Heart left ventricle (tissue), 16 donors: ENCODE measurements around the gene RAB17. TPM values are rescaled to one million over a fixed set of nuclear protein-coding genes. Genes with fewer than 3 reads are reported as not detected.

Experiments used
- ATAC-seq, 4 donors: fragments of 200-7000 bp; cut with Tn5 transposase; one replicate each; pipeline ENCODE4 v1.9.1; 2020 to 2022; ENCODE audit warnings: moderate library complexity in 4 of 4, mild to moderate bottlenecking in 3 of 4, moderate number of reproducible peaks in 1 of 4
- DNase-seq, 5 donors: peaks; one replicate each; pipeline ENCODE4 v3.0.0-alpha.2; 2020
- H3K27ac ChIP-seq, 12 donors: fragments of 200-600 bp; sonication (generic) in 4 of 12; one replicate each; pipeline versions ENCODE4 v1.5.0 to v1.8.0; 2016 to 2022; ENCODE audit warnings: mild to moderate bottlenecking in 2 of 12
- H3K27me3 ChIP-seq, 9 donors: fragments of 200-600 bp; sonication (generic) in 2 of 9; one replicate each; pipeline versions ENCODE4 v1.5.1 to v1.8.0; 2016 to 2022; ENCODE audit warnings: mild to moderate bottlenecking in 3 of 9
- H3K36me3 ChIP-seq, 9 donors: fragments of 200-600 bp; sonication (generic) in 2 of 9; one replicate each; pipeline versions ENCODE4 v1.5.0 to v1.8.0; 2018 to 2022; ENCODE audit warnings: mild to moderate bottlenecking in 2 of 9
- H3K4me1 ChIP-seq, 12 donors: fragments of 200-600 bp; sonication (generic) in 4 of 12; one replicate each; pipeline versions ENCODE4 v1.5.0 to v1.8.0; 2016 to 2022; ENCODE audit warnings: mild to moderate bottlenecking in 3 of 12
- H3K4me3 ChIP-seq, 12 donors: fragments of 200-600 bp; sonication (generic) in 4 of 12; one replicate each; pipeline versions ENCODE4 v1.5.0 to v1.8.0; 2017 to 2022; ENCODE audit warnings: mild to moderate bottlenecking in 9 of 12, moderate library complexity in 4 of 12
- H3K9me3 ChIP-seq, 12 donors: fragments of 200-600 bp; sonication (generic) in 4 of 12; one replicate each; pipeline versions ENCODE4 v1.5.0 to v1.8.0; 2016 to 2022; ENCODE audit warnings: mild to moderate bottlenecking in 1 of 12
- POLR2A ChIP-seq, 2 donors: fragments of 450-650 bp; IDR thresholded peaks; one replicate each; pipeline ENCODE4 v1.6.1; 2017; ENCODE audit warnings: antibody characterized with exemption in 2 of 2, mild to moderate bottlenecking in 2 of 2, moderate library complexity in 2 of 2
- WGBS, 4 donors: extraction: QIAGEN DNeasy Blood & Tissue Kit in 2 of 4; methylation state at CpG; one replicate each; pipeline versions ENCODE4 v1.1.5 to v1.1.7; 2013 to 2018; 5-methylcytosine and 5-hydroxymethylcytosine counted together
- intact Hi-C, 10 donors: fragments of 100-400 bp; cut with DNase I; formaldehyde crosslinking; loops; one replicate each; pipeline versions ENCODE4 v1.11.1 to v1.14.2; 2022
- polyA plus RNA-seq, 2 donors: library from polyadenylated mRNA; stranded (reverse); fragments of 200-250 nt; gene quantifications; one replicate each; pipeline ENCODE4 v1.2.3, GENCODE V29; 2013
- total RNA-seq, 9 donors: library from RNA; depleted of rRNA in 2 of 9; stranded (reverse); fragments of >200 nt in 2 of 9; fragmentation: NEBNext Ultra II Directional in 3 of 9; extraction: Animal tissue kit (Norgen Biotek cat#: 25700) in 3 of 9; gene quantifications; one replicate each; pipeline versions ENCODE4 v1.1.0 to v1.2.4, GENCODE V29; 2016 to 2023
- TF ChIP-seq, protein P1 (sequence below), 12 donors: fragments of 200-600 bp; sonication (generic) in 4 of 12; IDR thresholded peaks; one replicate each; pipeline versions ENCODE4 v1.5.0 to v1.8.0; 2018 to 2022; ENCODE audit warnings: antibody characterized with exemption in 12 of 12, mild to moderate bottlenecking in 5 of 12
- donor health status: ischemic (EF 13 %, LVEDD 7.1; RV severe dilation, severe dysfunction).
- donor health status: healthy with polysubstance abuse.
- donor health status: DM: no; HTN: yes; CAD: no.
- donor health status: DM: no; HTN: no; CAD: no.
- donor health status: ischemic (EF 25% LVEDD 6.9; RV normal size, moderate dysfunction).
- donor health status: ischemic (EF 25% LVEDD 5.7; RV mildly dilated, moderate dysfunction).
- donor health status: healthy.
- donor health status: DM: yes; HTN: yes; CAD: no.
- donor health status: ischemic (EF 35%, LVEDD 5.7; RV mildly dilated, moderate dysfunction).
- donor health status: nonischemic (EF 11% LVEDD 7.7; RV severe dilation, severe dysfunction).
- donor health status: DM: yes; HTN: yes; CAD: no.
- donor health status: PGD.
- donor health status: ischemic (EF 29% LVEDD 5.4; RV normal size, mild dysfunction).
- donor health status: nonischemic (EF 23%, LVEDD 6.1; RV moderate dilation, normal function).

The RAB17 gene
- total and polyA plus RNA-seq, 11 donors: 1.1 to 7.3 (median 3.7) TPM

DNA sequence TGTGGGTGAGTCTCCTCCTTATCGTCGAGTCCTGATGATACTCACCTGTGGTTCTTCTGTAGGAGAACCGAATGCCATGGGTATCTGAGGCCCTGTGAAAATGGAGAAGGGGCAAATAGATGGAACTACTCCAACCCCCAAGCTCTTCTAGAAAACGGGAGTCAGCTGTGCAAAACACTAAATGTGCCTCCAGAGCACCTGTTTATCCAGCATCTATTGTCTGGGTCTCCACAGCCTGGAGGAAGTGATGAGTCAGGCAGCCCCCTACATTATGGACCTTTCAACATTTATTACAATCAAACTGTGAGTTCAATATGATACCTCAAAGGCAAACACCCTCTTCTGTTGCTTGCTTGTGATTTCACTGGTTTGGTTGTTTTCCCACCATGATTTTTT is 27.1 kb upstream of the RAB17 start:
- intact Hi-C loops: loop anchor here in 1 of 10 donors (2.0 kb wide), 1 partner anchor 17 kb away; no protein-coding TSS in a partner anchor
- Histone ChIP-seq H3K36me3 (no peaks in the 10 kb centered on the region), H3K27me3 (no peaks in the 10 kb centered on the region), H3K4me3 (no peak overlapping the region), H3K4me1 (peaks cover 5 to 56% (median 40%) of the 10 kb centered on the region in 12 donors), H3K27ac (peak overlapping the region; percentile 39 to 92 (median 85)), H3K9me3 (no peaks in the 10 kb centered on the region)
- DNase-seq (no peak), ATAC-seq (no peak)
- no peak for TF ChIP-seq POLR2A (IDR thresholded peaks at IDR 0.05)
- TF ChIP-seq, protein P1, sequence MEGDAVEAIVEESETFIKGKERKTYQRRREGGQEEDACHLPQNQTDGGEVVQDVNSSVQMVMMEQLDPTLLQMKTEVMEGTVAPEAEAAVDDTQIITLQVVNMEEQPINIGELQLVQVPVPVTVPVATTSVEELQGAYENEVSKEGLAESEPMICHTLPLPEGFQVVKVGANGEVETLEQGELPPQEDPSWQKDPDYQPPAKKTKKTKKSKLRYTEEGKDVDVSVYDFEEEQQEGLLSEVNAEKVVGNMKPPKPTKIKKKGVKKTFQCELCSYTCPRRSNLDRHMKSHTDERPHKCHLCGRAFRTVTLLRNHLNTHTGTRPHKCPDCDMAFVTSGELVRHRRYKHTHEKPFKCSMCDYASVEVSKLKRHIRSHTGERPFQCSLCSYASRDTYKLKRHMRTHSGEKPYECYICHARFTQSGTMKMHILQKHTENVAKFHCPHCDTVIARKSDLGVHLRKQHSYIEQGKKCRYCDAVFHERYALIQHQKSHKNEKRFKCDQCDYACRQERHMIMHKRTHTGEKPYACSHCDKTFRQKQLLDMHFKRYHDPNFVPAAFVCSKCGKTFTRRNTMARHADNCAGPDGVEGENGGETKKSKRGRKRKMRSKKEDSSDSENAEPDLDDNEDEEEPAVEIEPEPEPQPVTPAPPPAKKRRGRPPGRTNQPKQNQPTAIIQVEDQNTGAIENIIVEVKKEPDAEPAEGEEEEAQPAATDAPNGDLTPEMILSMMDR (IDR thresholded peaks at IDR 0.05): no peak
- 56 to 71% (median 63%) methylated on average over 4 of the region's 4 CpGs for WGBS, 4 donors

DNA sequence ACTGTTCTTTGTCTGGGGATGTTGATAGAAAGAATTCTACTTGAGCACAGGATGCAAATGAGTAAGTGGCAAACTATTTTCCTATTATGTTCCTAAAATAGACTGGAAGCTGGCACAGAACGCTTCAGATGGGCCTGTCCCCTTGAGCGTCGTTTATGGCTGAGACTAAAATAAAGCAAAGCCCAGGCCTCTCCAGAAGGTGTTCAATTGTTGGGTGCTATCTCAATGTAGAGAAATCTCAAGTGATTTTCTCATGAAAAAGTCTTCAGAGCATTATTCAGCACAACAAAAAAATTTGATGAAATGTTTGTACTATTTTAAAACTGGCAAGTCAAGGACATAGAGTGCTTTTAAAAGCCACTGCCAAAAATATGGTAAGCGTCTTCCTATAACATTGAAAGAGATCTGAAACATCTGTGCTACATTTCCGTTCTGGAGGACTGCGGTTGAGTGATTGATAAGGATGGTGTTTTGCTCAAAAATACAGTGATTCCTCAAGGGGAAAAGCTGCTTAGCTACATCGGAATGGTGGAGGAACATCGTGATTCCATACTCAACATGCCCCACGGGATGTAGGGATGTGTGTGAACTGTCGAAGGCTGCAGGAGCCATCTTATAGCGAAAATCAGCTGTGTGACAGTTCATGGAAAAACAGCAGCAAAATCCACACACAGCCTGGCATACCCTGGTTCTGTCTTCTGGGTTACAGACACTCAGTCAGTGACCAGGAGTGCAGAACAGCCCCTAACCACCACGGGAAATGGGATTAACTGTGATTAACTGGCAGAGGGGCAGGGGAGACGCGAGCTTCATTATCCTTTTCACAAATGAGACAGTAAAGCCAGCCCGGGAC is 26.4 kb upstream of the RAB17 start:
- no peak for TF ChIP-seq POLR2A (IDR thresholded peaks at IDR 0.05)
- TF ChIP-seq, protein P1 (IDR thresholded peaks at IDR 0.05): no peak

DNA sequence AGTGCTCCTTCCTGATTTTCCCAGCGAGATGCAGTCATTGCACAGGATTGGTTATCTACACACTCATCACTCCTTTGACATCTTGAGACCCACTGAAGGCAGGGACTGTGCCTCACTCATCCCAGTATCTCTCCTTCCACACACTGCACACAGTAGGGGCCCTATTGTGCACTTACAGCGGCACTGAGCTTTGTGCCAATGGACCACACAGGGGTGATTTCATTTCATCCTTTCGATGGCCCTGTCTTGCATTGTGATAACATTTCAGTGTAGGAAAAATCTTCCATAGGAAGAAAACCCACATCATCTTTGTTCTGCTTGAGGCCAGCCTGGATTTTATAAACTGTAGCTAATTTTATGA is 25.8 kb upstream of the RAB17 start:
- peaks cover 5 to 52% (median 38%) of the 10 kb centered on the region in 12 donors for H3K4me1 ChIP-seq
- H3K9me3 ChIP-seq: no peaks in the 10 kb centered on the region
- H3K27ac ChIP-seq: peak overlapping the region; percentile 39 to 92 (median 85)
- TF ChIP-seq, protein P1 (IDR thresholded peaks at IDR 0.05): no peak
- TF ChIP-seq POLR2A (IDR thresholded peaks at IDR 0.05): no peak
- WGBS, 4 donors: 29 to 36% (median 35%) methylated on average over 3 of the region's 3 CpGs
- ATAC-seq (peak; percentile 7 to 40 (median 30)), DNase-seq (no peak)
- no peaks in the 10 kb centered on the region for H3K27me3 ChIP-seq
- H3K4me3 ChIP-seq: peak overlapping the region in 1 of 12 donors; percentile 10
- intact Hi-C loops: loop anchor here in 1 of 10 donors (2.0 kb wide), 1 partner anchor 16 kb away; no protein-coding TSS in a partner anchor
- H3K36me3 ChIP-seq: no peaks in the 10 kb centered on the region

More for the DNA sequence above, 26.4 kb upstream of the RAB17 start:
- DNase-seq (no peak), ATAC-seq (peak; percentile 82 to 92 (median 88))
- intact Hi-C loops: loop anchor here in 1 of 10 donors (2.0 kb wide), 1 partner anchor 16 kb away; no protein-coding TSS in a partner anchor
- no peaks in the 10 kb centered on the region for H3K9me3 ChIP-seq
- H3K27me3 ChIP-seq: no peaks in the 10 kb centered on the region
- H3K27ac ChIP-seq: peak overlapping the region; percentile 39 to 92 (median 85)
- H3K36me3 ChIP-seq: no peaks in the 10 kb centered on the region
- peaks cover 5 to 52% (median 40%) of the 10 kb centered on the region in 12 donors for H3K4me1 ChIP-seq
- 31 to 39% (median 32%) methylated on average over 15 of the region's 15 CpGs for WGBS, 4 donors
- H3K4me3 ChIP-seq: no peak overlapping the region

DNA sequence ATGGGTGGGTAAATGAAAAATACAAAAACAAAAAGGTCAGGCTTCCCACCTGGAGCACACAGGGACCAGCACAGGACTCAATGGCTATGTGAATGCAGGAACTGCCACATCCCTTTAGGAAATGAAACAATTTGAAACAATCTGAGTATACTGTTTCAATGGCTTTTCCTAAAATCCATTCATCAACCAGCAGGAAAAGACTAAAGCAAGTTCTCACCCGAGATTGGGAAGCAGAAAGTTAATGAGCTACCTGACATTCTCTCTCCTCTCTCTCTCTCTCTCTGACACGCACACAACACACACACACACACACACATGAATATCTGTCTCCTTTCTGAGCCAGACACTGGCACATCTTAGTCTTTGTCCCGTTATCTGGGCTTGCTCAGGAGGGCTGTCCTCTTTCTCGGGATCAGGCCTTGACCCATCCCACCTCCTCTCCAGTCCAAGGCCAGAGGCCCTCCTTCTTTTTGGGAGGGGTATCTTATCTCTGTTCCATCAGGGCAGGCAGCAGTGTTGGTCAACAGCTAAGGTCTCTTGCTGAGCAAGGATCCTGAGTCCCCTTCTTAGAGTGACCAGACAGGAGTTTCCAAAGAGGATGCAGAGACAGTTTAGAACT is 25.2 kb upstream of the RAB17 start:
- ATAC-seq: peak in 3 of 4 donors; percentile 8 to 12 (median 8)
- TF ChIP-seq, protein P1 (IDR thresholded peaks at IDR 0.05): no peak
- no peak for TF ChIP-seq POLR2A (IDR thresholded peaks at IDR 0.05)
- Histone ChIP-seq H3K27ac (peak overlapping the region; percentile 39 to 92 (median 85)), H3K9me3 (no peaks in the 10 kb centered on the region), H3K4me1 (peaks cover 5 to 52% (median 38%) of the 10 kb centered on the region in 12 donors), H3K4me3 (no peak overlapping the region), H3K36me3 (no peaks in the 10 kb centered on the region), H3K27me3 (no peaks in the 10 kb centered on the region)
- 43 to 61% (median 53%) methylated on average over 4 of the region's 4 CpGs for WGBS, 4 donors
- intact Hi-C loops: loop anchor here in 1 of 10 donors (2.0 kb wide), 1 partner anchor 15 kb away; no protein-coding TSS in a partner anchor
- DNase-seq: no peak
